Prostate gland (tissue), 2 donors: ENCODE results near the gene MNT.

Experiments
- CTCF ChIP-seq, 4 experiments: fragments of 200-600 bp in 2 of 4; fragments of 450-650 bp in 2 of 4; sonication (generic) in 2 of 4; IDR thresholded peaks; 1 replicate in 3 of 4; 2 replicates in 1 of 4; pipeline ENCODE4 v1.5.1; 2016 to 2019; ENCODE audit warnings: antibody characterized with exemption in 4 of 4, mild to moderate bottlenecking in 2 of 4, moderate library complexity in 2 of 4
- POLR2A ChIP-seq: fragments of 450-650 bp; IDR thresholded peaks from one replicate; pipeline ENCODE4 v1.6.1; 2016; ENCODE audit warnings: antibody characterized with exemption, mild to moderate bottlenecking

GRCh38 chr17:2335726-2336214 lies 65.1 kb downstream of the MNT start:
- no peak for TF ChIP-seq CTCF (IDR thresholded peaks at IDR 0.05)
- TF ChIP-seq POLR2A = no peak
